Natural killer cell (primary cell): ENCODE data around the gene ARMH3. TPM values are rescaled to one million over a fixed set of nuclear protein-coding genes. Genes with fewer than 3 reads are reported as not detected.

ENCODE experiments used
- ATAC-seq, 3 donors: fragments of 150-1000 bp in 2 of 3; fragments of 200-7000 bp in 1 of 3; cut with Tn5 transposase; 1 replicate in 1 of 3; 2 replicates in 2 of 3; pipeline ENCODE4 v1.10.0; 2021; ENCODE audit warnings: mild to moderate bottlenecking in 2 of 3, moderate library complexity in 2 of 3
- DNase-seq, 2 donors: peaks; one replicate each; pipeline versions ENCODE4 v3.0.0 to v3.0.0-alpha.2; 2013 to 2021; ENCODE audit warnings: mixed read lengths in 1 of 2
- H3K27ac ChIP-seq: one replicate; pipeline ENCODE4 v1.5.1; 2013; ENCODE audit warnings: mild to moderate bottlenecking, low read length
- H3K27me3 ChIP-seq: one replicate; pipeline ENCODE4 v1.6.1; 2013; ENCODE audit warnings: low read length; ENCODE audit not compliant: control insufficient read depth, insufficient read depth
- H3K36me3 ChIP-seq: one replicate; pipeline ENCODE4 v1.6.1; 2013; ENCODE audit warnings: low read length; ENCODE audit not compliant: control insufficient read depth, insufficient read depth
- H3K4me1 ChIP-seq: one replicate; pipeline ENCODE4 v1.6.1; 2013; ENCODE audit warnings: low read length; ENCODE audit not compliant: control insufficient read depth, insufficient read depth
- H3K4me3 ChIP-seq: one replicate; pipeline ENCODE4 v1.5.1; 2013; ENCODE audit warnings: low read length
- H3K9me3 ChIP-seq: one replicate; pipeline ENCODE4 v1.6.1; 2013; ENCODE audit warnings: low read length; ENCODE audit not compliant: control insufficient read depth, insufficient read depth
- H3K27ac Mint-ChIP-seq, 2 donors: one replicate each; pipeline ENCODE4 v1.8.0; 2022; ENCODE audit warnings: mild to moderate bottlenecking in 2 of 2, mixed read lengths in 2 of 2, moderate library complexity in 1 of 2
- H3K27me3 Mint-ChIP-seq, 2 donors: one replicate each; pipeline ENCODE4 v1.8.0; 2022; ENCODE audit warnings: low read depth in 2 of 2, mixed read lengths in 2 of 2
- H3K36me3 Mint-ChIP-seq: one replicate; pipeline ENCODE4 v1.8.0; 2022; ENCODE audit warnings: mixed read lengths
- H3K4me1 Mint-ChIP-seq, 2 donors: one replicate each; pipeline ENCODE4 v1.8.0; 2022; ENCODE audit warnings: mixed read lengths in 2 of 2
- H3K4me3 Mint-ChIP-seq: one replicate; pipeline ENCODE4 v1.8.0; 2022; ENCODE audit warnings: mild to moderate bottlenecking, moderate library complexity, mixed read lengths
- H3K9me3 Mint-ChIP-seq, 2 donors: one replicate each; pipeline ENCODE4 v1.8.0; 2022; ENCODE audit warnings: mixed read lengths in 2 of 2
- WGBS: methylation state at CpG from one replicate; pipeline ENCODE4 v1.1.7; 2013; ENCODE audit warnings: missing lambda C conversion rate; ENCODE audit not compliant: insufficient coverage; 5-methylcytosine and 5-hydroxymethylcytosine counted together
- intact Hi-C: fragments of 100-400 bp; cut with micrococcal nuclease; formaldehyde crosslinking; loops from one replicate; pipeline ENCODE4 v1.14.2; 2022
- total RNA-seq, 4 donors: library from RNA; stranded (reverse); fragments of 120-200 nt in 1 of 4; gene quantifications; one replicate each; pipeline versions ENCODE4 v1.2.3 to v1.2.4, GENCODE V29; 2013 to 2022
- TF ChIP-seq, protein P1 (sequence below): fragments of 200-600 bp; IDR thresholded peaks from one replicate; pipeline ENCODE4 v1.8.0; 2022; ENCODE audit warnings: antibody characterized with exemption

The ARMH3 gene
- total RNA-seq, 3 donors from 2014 or later (not counting 1 experiment from before 2014, with no cell fraction given): 29.9 to 38.9 (median 35.4) TPM

DNA sequence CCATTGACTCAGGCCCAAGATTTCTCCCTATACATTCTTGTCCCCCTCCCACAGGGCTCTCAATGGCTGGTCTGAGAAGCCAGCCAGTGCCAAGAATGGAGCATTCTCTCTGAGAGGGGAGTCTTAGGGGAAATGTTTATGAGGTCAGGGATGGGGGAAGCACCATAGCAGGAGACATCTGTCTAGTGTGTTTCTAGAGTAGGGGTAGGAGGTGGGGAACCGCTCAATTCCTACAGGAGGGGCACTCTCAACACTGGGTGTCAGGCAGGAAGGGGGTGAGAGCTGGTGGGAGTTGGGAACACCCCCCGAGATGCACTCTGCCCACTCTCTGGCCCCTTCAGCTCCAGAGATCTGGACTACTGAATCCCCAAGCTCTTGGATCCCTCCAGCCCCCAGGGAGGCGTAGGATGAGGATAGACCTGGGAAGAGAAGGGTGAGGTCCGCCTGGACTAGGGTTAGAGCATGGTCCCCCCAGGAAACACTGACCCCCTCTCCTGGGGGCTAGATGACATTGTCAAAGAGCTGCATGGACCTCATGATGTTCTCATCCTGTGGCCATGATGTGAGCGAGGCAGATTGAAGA lies 229.0 kb downstream of the ARMH3 start:
- H3K9me3 Mint-ChIP-seq: no peaks in the 10 kb centered on the region
- Histone ChIP-seq H3K27me3 (no peaks in the 10 kb centered on the region), H3K27ac (no peak overlapping the region), H3K4me3 (no peak overlapping the region), H3K36me3 (no peaks in the 10 kb centered on the region), H3K9me3 (no peaks in the 10 kb centered on the region), H3K4me1 (peaks cover 26% of the 10 kb centered on the region)
- ATAC-seq: no peak
- peaks cover 23% of the 10 kb centered on the region in 2 donors for H3K4me1 Mint-ChIP-seq
- intact Hi-C loops: no loop called here
- peak overlapping the region in 1 of 2 donors; percentile 1 for H3K27ac Mint-ChIP-seq
- H3K36me3 Mint-ChIP-seq: no peaks in the 10 kb centered on the region
- DNase-seq: no peak
- TF ChIP-seq, protein P1, sequence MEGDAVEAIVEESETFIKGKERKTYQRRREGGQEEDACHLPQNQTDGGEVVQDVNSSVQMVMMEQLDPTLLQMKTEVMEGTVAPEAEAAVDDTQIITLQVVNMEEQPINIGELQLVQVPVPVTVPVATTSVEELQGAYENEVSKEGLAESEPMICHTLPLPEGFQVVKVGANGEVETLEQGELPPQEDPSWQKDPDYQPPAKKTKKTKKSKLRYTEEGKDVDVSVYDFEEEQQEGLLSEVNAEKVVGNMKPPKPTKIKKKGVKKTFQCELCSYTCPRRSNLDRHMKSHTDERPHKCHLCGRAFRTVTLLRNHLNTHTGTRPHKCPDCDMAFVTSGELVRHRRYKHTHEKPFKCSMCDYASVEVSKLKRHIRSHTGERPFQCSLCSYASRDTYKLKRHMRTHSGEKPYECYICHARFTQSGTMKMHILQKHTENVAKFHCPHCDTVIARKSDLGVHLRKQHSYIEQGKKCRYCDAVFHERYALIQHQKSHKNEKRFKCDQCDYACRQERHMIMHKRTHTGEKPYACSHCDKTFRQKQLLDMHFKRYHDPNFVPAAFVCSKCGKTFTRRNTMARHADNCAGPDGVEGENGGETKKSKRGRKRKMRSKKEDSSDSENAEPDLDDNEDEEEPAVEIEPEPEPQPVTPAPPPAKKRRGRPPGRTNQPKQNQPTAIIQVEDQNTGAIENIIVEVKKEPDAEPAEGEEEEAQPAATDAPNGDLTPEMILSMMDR: no peak
- peak overlapping the region; percentile 29 for H3K4me3 Mint-ChIP-seq
- 97% methylated on average over 5 of the region's 5 CpGs for WGBS
- no peaks in the 10 kb centered on the region for H3K27me3 Mint-ChIP-seq

DNA sequence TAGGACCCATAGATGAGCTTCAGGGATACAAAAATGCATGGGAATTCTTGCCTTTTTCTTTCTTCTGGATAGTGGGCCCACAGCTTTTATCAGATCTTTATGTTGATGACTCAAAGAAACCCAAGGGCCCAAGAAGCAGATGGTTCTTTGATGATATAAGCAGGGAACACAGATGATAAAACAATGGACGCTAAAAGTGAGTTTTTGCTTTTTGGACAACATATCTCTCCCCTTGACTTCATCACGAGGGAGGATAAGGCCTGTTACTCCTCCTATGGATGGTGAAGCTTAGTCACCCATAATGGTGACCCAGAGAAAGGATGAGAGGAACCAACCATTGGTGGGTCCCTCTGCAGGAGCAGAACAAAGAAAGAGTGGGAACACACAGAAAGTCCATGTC lies 231.2 kb downstream of the ARMH3 start:
- Histone ChIP-seq H3K27me3 (no peaks in the 10 kb centered on the region), H3K4me3 (no peak overlapping the region), H3K9me3 (no peaks in the 10 kb centered on the region), H3K27ac (no peak overlapping the region), H3K4me1 (peaks cover 10% of the 10 kb centered on the region), H3K36me3 (no peaks in the 10 kb centered on the region)
- TF ChIP-seq, protein P1: no peak
- 100% methylated on average over 2 of the region's 2 CpGs for WGBS
- intact Hi-C loops: no loop called here
- H3K9me3 Mint-ChIP-seq: no peaks in the 10 kb centered on the region
- H3K27ac Mint-ChIP-seq: no peak overlapping the region
- no peak for DNase-seq
- H3K4me3 Mint-ChIP-seq: no peak overlapping the region
- H3K36me3 Mint-ChIP-seq: no peaks in the 10 kb centered on the region
- no peaks in the 10 kb centered on the region for H3K27me3 Mint-ChIP-seq
- no peak for ATAC-seq
- H3K4me1 Mint-ChIP-seq: peaks cover 1 to 10% of the 10 kb centered on the region in 2 donors

DNA sequence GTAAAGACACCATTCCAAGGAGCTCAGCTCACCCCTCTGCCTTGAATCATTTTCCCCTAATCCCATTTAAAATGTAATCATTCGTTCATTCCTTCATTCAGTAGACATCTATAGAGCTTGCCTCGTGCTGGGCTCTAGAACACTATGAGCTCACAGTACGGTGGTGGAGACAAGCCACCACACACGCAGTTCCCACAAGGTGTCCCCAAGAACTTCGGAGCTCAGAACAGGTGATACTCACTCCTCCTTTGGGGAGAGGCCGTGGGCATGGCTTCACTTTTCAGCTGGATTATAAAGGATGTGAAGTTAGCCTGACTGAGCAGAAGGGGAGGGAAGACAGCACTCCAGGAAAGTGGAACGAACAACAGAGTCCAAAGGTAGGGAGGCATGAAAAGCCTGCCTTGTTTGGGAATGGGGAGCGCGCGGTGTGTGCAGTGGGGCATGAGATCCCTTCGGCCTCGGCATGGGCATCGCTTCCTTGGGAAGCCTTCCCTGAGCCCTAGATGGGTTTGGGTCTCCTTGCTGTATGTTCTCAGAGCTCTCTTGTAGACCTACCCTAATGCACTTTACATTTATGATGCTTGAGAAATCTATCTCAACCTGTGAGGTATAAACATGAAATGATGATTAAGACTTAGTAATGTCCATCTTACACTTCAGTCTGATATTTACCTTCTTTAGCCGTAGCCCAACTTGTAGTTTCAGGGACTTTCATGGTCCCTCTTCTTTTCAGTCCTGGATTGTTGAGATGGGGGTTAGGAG lies 236.9 kb downstream of the ARMH3 start:
- TF ChIP-seq, protein P1: no peak
- Mint-ChIP-seq H3K4me3 (peak overlapping the region; percentile 97), H3K9me3 (no peaks in the 10 kb centered on the region), H3K27ac (peak overlapping the region; percentile 89 to 90), H3K27me3 (no peaks in the 10 kb centered on the region), H3K36me3 (peaks cover 7% of the 10 kb centered on the region), H3K4me1 (peaks cover 48 to 54% of the 10 kb centered on the region in 2 donors)
- DNase-seq (no peak), ATAC-seq (peak; percentile 5 to 13 (median 11))
- H3K36me3 ChIP-seq: no peaks in the 10 kb centered on the region
- H3K9me3 ChIP-seq: no peaks in the 10 kb centered on the region
- peaks cover 24% of the 10 kb centered on the region for H3K4me1 ChIP-seq
- H3K27me3 ChIP-seq: no peaks in the 10 kb centered on the region
- intact Hi-C loops: loop anchor here (1.0 kb wide), 4 partner anchors 11 to 333 kb away; partner anchors contain the start of genes NOLC1 and NPM3
- WGBS: 29% methylated on average over 13 of the region's 14 CpGs
- peak overlapping the region; percentile 41 for H3K4me3 ChIP-seq
- peak overlapping the region; percentile 77 for H3K27ac ChIP-seq
